PFSK-1 (cell line): Measurements from ENCODE around the gene RABGAP1L.

Source experiments
- POLR2AphosphoS5 ChIP-seq: IDR thresholded peaks from 2 replicates; pipeline ENCODE4 v1.6.1; 2012; ENCODE audit warnings: low read depth, mild to moderate bottlenecking, control low read depth, low read length, moderate library complexity
- SIN3A ChIP-seq: IDR thresholded peaks from 2 replicates; pipeline ENCODE4 v1.6.1; 2012; ENCODE audit warnings: mild to moderate bottlenecking, low read length, moderate library complexity, borderline replicate concordance; ENCODE audit not compliant: insufficient read depth
- TAF1 ChIP-seq: IDR thresholded peaks from 2 replicates; pipeline ENCODE4 v1.6.1; 2012; ENCODE audit warnings: low read length, control low read depth, borderline replicate concordance; ENCODE audit not compliant: insufficient read depth
- TF ChIP-seq, protein P1 (sequence below), 2 experiments: IDR thresholded peaks; 2 replicates each; pipeline versions ENCODE4 v1.6.1 to v1.8.0; 2011 to 2012; ENCODE audit warnings: low read depth in 2 of 2, low read length in 2 of 2, control low read depth in 1 of 2, inconsistent platforms in 1 of 2, mild to moderate bottlenecking in 1 of 2, moderate library complexity in 1 of 2; ENCODE audit not compliant: insufficient read depth in 1 of 2

DNA sequence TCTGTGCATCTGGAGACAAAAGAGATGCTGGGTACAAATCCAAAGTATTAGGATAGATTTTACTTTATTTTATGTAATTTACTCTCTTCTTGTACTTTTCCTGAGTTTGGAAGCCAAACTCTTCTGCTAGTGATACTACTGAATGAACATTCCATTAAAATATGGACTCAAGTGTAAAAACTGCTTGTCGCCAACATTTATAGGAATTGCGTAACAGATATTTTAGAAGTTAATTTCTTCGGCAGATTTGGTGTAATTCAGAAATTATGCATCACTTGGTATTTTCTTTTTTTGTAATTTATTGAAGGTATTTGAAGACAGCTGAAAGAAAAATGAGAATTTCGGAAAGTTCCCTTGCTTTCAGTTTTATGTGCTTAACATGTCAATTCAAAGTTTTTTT is 137.0 kb downstream of the RABGAP1L start:
- TF ChIP-seq SIN3A (no peak), POLR2AphosphoS5 (no peak), TAF1 (no peak)
- TF ChIP-seq, protein P1, sequence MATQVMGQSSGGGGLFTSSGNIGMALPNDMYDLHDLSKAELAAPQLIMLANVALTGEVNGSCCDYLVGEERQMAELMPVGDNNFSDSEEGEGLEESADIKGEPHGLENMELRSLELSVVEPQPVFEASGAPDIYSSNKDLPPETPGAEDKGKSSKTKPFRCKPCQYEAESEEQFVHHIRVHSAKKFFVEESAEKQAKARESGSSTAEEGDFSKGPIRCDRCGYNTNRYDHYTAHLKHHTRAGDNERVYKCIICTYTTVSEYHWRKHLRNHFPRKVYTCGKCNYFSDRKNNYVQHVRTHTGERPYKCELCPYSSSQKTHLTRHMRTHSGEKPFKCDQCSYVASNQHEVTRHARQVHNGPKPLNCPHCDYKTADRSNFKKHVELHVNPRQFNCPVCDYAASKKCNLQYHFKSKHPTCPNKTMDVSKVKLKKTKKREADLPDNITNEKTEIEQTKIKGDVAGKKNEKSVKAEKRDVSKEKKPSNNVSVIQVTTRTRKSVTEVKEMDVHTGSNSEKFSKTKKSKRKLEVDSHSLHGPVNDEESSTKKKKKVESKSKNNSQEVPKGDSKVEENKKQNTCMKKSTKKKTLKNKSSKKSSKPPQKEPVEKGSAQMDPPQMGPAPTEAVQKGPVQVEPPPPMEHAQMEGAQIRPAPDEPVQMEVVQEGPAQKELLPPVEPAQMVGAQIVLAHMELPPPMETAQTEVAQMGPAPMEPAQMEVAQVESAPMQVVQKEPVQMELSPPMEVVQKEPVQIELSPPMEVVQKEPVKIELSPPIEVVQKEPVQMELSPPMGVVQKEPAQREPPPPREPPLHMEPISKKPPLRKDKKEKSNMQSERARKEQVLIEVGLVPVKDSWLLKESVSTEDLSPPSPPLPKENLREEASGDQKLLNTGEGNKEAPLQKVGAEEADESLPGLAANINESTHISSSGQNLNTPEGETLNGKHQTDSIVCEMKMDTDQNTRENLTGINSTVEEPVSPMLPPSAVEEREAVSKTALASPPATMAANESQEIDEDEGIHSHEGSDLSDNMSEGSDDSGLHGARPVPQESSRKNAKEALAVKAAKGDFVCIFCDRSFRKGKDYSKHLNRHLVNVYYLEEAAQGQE (IDR thresholded peaks at IDR 0.05; ENCODE audit: insufficient read depth in 1 of 2, low read depth in 2 of 2, low read length in 2 of 2): no peak
